Effector CD4-positive, alpha-beta T cell (primary cell): Measurements from ENCODE around the gene LHX8. TPM values are rescaled to one million over a fixed set of nuclear protein-coding genes. Genes with fewer than 3 reads are reported as not detected.
"Not testable (repeated sequence)": the region's sequence is repeated elsewhere in the genome, so short reads cannot be mapped to it uniquely, and the experiment has no call there.

Source experiments
- DNase-seq: peaks from one replicate; pipeline ENCODE4 v3.0.0-alpha.2; 2020
- total RNA-seq: gene quantifications from one replicate; lab custom pipeline; 2026; lab: John Stamatoyannopoulos, UW

LHX8 gene
- not detected for total RNA-seq

DNA sequence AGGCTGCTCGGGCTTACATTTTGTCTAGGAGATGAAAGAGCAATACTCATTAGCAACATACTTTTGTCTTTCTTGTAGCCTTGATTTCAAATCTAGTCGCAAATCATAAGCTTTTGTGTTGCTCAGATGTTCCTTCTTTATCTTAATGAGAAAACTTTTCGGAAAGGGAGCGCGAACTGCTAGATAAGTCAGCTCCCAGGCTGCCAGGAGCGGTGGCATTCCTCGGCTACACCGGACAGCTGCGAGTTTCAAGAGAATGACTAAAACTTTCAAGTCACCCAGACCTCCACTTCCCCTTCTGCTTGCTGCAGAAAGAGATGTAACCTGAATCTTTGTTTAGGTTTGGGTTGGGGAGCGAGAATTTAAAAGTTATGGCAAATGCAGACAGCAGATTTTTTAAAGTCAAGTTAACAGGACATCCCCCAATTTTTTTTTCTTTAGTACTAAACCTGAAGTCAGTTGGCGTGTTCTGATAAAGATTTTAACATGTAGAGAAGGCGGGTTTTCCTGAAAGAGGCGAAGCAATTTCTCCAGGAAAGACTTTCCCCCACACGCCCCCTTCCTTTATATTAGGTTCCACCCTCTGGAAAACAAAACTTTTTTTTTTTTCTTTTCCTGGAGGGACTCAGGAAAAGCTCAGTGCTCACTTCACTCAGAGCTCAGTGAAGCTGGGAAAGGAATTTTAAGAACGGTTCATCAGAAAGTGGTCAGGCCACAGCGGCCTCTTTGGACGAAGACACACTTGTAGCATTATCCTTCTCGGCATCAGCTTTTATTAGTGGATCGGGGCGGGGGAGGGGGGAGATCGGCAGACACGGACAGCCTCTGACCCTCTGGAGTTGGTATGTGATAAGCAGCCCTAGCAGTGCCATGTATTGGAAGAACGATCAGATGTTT, at the start of gene LHX8:
TSS of gene LHX8 (plus strand) at position 639 of the 897 bp plus-strand sequence. CDS start 2,227 bp downstream, outside the sequence.
- no peak for DNase-seq

DNA sequence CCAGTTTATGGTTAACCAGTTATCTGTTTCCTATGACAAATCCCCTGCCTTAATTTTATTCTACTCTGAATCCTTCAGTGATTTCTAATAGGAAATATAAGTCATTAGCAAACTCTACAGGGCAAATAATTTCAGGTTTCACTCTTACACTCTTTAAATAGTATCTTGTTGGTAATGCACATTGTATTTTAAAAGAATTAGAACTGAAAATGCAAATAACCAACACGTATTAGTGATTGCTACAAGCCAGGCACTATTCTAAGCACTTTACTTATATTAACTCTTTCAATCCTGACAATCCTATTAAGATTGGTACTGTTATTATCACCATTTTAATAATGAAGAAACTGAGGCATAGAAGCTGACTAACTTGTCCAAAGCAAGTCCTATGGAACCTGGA, 48.3 kb upstream of the LHX8 start:
- no peak for DNase-seq

DNA sequence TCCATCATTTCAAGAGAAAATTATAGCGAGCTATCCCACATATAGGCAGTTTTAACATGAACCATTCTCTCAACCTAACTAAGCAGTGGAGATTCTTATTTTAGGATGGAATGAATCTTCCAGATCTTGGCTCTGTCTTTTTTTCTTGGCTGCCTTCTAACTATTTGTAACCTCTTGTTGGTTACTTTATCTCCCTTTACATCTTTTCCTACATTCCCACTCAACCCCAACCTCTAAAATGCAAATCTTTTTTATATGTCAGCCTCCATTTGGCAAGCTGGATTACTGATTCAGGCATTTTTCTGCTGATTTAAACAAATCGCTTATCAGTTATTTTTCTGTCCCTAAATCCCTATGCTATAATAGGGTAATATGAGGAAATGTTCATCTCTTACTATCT, 46.9 kb upstream of the LHX8 start:
- DNase-seq = no peak

DNA sequence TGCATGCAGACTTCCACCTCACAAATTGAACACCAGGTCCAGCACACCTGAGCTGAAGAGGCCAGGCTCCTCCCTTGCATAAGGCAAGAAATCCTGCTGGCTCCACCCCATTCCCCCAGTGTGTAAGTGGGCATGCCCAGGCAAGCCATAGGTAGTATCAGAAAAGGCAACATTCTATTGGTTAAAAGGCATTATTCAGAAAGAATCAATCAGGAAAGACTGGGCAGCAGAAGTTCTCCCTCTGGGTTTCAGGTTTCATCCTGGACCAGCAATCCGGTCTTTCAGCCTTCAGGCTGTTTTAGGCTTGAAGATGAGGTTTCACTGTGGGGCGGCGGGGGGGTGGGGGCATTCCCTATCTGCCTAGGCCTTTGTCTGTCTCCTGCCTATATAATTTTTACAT, 42.0 kb upstream of the LHX8 start:
- DNase-seq = no peak

DNA sequence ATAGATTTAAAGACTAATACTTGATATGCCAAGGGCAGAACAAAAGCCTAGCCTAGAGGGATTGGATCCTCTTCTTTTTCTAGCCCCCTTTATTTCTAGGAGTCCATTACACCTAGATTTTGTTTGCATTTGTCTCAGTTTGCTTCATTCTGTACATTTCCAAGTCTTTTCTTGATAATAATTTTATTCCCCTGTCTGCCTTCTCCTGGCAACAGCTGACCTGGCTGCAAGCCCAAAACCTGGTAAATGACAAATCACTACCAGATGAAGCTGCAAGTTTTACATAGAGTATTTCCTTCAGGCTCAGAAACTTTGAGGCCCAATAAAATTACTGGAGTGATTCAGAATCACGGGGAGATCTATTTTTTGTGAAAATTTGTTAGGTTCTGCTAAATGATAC, 36.5 kb upstream of the LHX8 start:
- DNase-seq = no peak

DNA sequence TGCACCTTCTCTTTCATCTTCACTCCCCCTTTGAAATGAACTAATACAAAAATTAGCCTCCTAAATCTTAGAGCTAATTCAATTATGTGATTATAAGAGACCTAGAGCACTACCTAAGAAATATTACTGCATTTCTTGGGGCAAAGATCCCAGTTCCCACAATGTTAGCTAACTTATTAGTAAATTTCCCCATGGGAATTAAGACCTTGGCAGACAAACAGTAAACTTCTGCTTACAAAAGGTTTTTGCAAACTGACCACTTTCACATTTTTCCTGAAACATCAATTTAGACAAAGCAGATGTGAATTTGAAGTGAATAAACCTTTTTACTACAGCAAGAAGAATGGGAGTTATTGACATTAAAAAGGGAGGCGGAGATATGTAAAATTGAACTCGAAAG, 34.6 kb upstream of the LHX8 start:
- DNase-seq = no peak

DNA sequence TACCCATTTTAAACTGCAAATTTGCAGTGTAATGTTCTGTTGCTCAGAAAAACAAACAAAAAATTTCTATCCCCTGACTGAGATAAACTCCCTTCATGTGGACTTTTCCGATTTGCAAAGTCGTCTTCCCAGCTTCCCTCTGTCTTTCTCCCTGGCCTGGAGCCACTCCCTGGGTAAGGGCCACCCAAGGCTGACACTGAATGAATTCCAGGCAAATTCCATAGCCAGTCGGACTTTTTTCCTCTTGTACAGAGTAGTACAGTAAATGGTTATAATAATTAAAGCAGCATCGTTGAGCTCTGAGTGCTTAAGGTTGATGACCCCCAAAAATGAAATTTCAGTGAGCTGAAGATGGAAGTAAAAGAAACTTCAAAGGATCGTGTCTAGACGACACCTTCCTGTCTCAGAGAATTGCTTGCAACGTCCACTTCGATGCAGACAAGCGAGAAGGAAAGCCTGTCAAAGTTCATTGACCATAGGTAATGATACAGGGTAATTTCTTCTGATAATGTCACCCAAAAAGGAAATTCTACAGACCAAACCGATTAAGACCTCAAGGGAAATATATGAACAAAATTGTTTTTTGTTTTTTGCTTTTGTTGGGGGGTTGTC, 33.6 kb upstream of the LHX8 start:
- no peak for DNase-seq

DNA sequence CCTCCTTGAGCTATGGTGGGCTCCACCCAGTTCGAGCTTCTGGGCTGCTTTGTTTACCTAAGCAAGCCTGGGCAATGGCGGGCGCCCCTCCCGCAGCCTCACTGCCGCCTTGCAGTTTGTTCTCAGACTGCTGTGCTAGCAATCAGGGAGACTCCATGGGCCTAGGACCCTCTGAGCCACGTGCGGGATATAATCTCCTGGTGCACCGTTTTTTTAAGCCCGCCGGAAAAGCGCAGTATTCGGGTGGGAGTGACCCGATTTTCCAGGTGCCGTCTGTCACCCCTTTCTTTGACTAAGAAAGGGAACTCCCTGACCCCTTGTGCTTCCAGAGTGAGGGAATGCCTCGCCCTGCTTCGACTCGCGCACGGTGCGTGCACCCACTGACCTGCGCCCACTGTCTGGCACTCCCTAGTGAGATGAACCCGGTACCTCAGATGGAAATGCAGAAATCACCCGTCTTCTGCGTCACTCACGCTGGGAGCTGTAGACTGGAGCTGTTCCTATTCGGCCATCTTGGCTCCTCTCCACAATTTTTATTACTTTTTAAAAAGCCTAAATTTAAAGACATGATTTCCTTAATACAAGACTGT, 21.7 kb upstream of the LHX8 start:
- DNase-seq = not testable (repeated sequence)

DNA sequence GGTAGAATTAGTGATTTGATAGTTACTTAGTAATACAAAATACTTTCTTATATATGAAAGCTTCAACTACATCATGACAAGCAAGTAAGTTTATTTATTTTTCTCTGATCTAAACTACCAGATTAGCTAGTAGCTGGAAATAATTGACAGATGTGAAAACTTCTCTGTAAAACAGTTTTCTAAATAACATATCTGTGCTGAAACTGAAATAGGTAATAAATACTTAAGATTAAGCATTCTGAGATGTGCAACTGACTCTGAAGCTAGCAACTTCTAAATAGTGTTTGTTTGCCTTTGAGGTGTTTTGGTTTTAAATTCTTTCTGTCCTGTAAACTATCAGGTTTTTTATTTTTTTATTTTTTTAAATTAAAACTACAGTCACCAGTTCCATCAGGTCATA, 18.5 kb upstream of the LHX8 start:
- no peak for DNase-seq

DNA sequence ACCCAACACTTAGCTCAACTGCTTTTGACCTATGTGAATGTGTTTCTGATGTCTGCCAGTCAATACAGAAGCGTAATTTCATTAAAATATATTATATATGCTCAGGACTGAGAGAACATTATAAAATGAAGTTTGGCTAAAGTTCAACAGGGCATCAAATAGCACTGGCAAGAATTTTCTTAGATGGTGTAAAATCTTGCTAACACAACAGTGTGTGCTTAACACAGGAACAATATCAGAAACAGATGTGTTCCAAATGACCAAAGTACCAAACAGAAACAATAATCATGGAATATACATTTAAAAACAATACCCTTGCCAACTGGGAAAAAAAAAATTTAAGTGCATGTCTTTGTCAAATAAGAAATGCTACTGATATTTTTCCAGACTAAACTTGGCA, 10.4 kb upstream of the LHX8 start:
- DNase-seq = no peak

DNA sequence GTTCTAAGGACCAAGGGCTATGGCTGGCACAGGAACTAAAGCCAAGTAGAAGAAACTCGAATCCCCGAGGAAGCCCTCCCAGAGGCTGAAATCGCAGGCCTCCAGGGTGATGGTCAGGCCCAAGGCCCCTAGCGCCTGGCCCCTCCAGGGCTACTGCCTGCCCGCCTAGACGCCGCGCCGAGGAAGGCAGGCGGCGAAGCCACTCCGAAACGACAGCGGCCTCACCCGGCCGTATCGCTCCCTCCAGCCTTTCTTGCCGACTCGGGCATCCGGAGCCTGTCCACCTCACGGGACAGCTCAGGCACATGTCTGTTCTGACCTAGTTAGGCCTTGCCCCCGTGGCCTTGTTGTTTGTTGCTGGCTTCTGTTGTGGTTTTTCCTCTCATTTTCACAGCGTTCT, 9.7 kb upstream of the LHX8 start:
- no peak for DNase-seq

DNA sequence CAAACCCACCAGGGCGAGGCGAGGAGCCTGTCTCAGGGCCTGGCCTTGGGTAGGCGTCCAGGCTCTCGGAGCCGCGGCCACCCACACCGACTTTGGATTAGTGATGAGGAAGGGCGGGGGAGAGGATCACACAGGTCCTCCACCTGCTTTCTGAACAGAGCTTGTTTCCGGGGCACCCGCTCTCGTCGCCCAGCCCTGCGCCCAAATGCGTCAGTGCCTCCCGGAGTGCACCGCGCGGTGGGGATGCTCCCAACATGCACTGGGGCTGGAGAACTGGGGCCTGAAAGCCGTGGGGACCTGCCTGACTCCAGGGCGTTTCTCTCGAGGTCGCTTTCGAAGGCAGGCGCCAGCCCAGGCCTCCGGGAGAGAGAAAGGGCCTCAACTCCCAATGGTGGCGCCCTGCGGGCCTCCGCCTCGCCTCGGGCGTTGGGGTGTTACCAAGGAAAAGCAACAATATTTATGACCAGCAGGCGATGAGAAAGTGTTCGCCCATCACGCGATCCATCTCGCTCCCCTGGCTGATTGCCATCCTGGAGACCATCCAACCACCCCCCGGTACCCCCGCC, 8.9 kb upstream of the LHX8 start:
- DNase-seq = no peak

DNA sequence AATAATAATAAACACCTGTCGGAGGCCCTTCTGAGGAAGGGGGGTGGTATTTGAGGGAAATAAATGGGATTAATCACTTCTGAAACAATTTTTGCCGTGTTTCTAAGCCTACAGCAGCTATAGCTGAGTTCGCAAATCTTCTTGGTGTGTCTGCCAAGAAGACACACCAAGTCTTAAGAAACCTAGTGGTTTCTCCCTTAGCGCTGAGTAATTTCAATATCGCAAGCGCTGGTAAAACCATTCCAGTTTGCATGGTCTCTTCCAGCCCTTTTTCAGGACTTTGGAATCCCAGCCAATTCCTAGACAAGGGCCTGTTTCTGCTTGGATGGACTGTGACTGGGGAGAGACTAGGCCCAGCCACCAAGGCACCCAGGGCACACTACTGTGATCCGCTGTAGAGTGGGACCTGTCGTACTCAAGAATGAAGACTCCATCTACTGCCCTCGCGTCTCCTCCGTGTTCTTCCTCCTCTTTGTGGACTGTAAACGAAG, 7.5 kb upstream of the LHX8 start:
- no peak for DNase-seq

DNA sequence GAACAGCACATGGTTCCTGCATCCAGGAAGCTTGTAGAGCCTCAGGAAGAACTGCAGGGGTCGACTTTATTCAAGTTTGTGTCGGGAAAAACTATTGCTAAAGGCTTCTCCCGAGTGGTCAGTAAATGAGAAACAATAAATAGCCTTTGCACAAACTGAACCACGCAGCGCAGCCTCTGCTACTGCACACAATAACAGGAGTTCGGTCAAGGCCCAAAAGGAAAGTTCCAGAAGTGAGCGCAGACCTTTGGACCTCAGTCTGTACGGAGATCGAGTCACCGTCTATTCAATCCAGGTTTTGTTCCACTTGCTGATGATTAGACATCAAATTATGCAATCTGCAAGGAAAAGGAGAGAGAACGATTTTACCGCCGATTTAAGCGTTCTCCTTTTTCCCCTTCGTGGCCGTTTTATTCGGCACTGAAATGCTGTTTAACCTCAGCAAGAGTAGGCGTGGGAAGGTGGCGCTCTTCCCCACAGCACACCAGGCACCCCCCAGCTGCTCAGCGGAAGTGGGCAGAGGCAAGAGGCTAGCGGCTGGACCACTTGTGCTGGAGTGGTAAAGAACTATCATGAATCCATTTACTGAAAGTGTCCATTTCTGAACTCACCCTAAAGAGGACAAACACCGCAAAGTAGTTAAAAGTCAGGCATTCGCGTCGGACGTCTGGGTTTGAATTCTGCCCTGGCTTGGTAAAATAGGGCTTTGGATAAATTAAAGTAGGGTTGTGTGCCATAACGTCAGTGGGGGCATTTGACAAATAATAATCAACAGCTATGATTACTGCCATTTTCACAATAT, 6.1 kb upstream of the LHX8 start:
- DNase-seq = no peak

DNA sequence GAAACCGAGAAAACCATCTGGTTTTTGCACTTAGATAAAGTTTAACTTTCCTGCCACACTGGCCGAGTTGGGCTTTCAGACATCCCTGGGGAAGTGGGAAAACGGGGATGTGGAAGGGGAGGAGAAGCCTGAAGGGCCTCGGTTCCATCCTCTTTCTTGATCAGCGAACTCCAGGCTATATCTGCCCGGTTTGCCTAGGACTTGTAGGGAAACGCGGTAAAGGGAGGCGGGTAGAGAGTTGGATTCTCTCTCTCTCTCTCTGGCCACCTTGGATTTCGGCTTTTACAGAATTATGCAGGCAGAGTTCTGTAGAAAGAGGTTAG, 4.6 kb upstream of the LHX8 start:
- DNase-seq = no peak

DNA sequence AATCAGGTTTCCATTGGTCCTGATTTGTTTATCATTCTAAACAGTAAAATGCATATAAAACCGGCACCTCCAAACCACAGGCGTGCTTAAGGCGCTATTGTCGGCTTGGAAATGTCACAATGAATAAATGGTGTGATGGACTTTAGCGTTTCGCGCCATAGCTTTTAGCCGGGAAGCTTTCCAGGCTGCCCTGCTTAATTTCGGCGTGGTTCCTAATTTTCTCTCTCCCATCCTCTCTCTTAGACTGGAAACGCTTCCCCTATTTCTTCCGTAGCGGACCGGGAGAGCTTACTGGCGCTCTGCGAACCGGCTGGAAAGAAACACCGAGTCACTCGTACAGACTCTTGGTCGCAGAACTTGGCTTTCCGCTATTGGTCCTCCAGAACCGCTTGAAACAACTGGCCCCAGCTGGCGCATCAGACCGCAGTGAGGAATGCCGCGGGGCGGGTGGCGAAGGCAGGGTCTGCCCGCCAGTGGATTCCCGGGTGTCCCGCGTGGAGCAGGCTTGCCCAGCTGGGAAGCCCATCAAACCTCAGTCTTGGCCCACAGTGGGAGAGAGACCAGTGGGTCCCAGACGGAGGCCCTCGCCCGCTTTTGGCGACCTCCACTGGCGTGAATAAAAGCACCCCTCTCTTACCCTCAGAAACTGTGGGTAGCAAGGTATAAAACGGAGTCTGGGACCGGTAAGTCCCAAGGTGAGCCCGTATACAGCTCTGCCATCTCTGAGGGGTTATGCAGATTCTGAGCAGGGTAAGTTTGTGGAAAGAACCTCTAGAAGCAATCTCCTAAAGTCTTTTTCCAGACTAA, 4.0 kb upstream of the LHX8 start:
- no peak for DNase-seq

DNA sequence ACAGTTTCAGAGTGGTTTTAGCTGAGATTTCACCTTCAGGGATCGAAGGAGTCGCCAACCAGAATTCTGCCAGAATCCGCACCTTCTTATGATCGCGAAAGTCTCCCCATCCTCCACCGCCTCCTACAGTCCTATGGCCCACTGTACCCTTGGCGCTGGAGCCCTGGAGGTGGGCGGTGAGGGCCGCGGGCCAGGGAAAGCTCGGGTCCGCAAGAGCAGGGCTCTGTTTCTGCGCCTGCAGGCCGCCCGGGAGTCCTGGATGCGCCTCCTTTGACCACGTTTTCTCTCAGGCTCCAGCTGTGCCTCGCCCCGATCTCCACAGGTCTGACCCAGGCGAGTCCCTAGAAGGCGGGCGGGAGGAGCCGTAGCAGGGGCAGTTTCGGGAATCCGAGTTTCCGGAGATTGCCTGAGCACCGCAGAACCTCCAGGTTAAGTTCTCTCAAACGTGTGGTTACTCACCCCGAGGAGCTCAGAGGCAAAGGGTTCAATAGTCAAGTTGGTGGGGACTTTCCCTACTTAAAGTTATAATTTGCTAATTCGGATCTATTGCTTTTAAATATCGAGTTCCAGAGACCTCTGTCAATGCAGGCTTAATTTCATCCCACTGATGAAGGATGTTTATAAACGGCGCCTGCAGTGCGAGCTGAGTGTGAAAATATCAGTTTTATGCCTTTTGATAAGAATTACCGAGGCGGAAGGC, 3.2 kb upstream of the LHX8 start:
- DNase-seq = no peak

DNA sequence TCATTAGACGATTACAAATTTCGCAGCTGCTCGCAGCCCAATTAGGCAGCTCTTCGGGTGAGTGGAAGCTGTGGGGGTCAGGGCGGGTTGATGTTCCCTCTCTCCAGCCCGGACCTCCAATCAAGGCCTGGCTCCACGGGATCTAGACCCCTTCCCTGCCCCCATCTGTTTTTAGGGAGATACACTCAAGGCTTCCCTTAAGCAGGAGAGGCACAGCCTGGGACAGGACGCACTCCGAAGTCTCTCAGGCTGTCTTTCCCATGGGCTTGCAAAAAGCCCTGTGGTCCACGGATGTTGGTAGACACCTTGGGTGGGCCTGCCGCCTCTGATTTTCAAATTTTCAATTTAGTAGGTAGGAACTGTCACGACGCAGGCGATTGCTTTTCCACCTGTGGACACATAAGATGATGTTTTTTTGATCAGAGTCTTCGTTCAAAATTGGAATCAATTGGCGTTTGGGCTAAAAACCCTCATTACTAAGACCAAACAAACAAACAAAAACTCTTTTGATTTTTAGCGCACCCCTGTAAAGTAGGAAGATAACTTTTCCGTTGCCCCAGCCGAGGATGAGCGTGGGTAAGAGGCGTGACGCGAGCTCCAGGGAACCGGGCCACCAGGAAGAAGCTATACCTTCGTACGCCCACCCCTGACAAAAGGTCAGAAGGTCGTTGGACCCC, 2.5 kb upstream of the LHX8 start:
- DNase-seq = no peak

DNA sequence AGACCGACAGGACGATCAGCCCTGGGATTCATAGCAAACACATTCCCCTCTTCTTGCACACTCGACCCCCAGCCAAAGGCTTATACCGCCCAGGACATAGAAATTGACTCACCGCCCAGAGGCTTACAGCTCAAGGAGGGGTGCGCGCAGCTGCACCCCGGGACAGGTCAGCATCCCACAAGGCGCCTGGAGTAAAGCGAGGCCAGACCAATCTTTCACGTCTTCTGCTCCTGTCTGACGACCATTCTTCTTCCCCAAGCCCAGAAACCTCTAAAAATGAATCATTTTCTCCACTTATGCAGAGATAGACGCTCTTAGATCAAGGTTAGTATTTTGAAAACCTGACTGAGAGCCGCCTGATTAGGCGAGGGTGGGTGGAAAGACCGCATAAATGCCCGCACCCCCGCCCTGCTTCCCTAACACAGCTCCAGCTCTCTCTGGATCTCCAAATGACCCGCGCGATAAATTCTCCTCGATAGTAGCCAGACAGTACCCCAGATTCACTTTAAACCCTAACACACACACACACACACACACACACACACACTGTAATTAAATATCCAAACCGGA, 1.9 kb upstream of the LHX8 start:
- no peak for DNase-seq
